NCI-H146 treated with DMSO at 0.1 percent for 48 hours (cell line): ENCODE measurements around the gene DIP2C.
"Not testable (repeated sequence)": the region's sequence is repeated elsewhere in the genome, so short reads cannot be mapped to it uniquely, and the experiment has no call there.

Experiments
- DNase-seq: peaks from one replicate; lab custom pipeline; 2025; ENCODE audit not compliant: unreplicated experiment; lab: John Stamatoyannopoulos, UW

DIP2C gene

GRCh38 chr10:538895-539294, 150.6 kb downstream of the DIP2C start:
- no peak for DNase-seq

GRCh38 chr10:536935-537334, 152.5 kb downstream of the DIP2C start:
- no peak for DNase-seq

GRCh38 chr10:536371-536925, 153.0 kb downstream of the DIP2C start:
- DNase-seq = no peak

- no peak for DNase-seq
These were observed 153.5 kb downstream of the DIP2C start for GRCh38 chr10:535952-536351.

GRCh38 chr10:535051-535450, 154.4 kb downstream of the DIP2C start:
- DNase-seq = no peak

GRCh38 chr10:534047-534566, 155.4 kb downstream of the DIP2C start:
- no peak for DNase-seq

GRCh38 chr10:533611-534010, 155.9 kb downstream of the DIP2C start:
- no peak for DNase-seq

- DNase-seq = peak; percentile 66
These were observed 156.3 kb downstream of the DIP2C start for GRCh38 chr10:533186-533585.

- DNase-seq = not testable (repeated sequence)
These were observed 157.1 kb downstream of the DIP2C start for GRCh38 chr10:532331-532730.

- DNase-seq = no peak
These were observed 157.9 kb downstream of the DIP2C start for GRCh38 chr10:531541-531940.

- no peak for DNase-seq
These were observed 158.8 kb downstream of the DIP2C start for GRCh38 chr10:530717-531116.

- no peak for DNase-seq
These were observed 159.8 kb downstream of the DIP2C start for GRCh38 chr10:529468-530230.

GRCh38 chr10:528173-529165, 161.0 kb downstream of the DIP2C start:
- DNase-seq = no peak

GRCh38 chr10:527416-527815, 162.1 kb downstream of the DIP2C start:
- DNase-seq = no peak

- no peak for DNase-seq
These were observed 162.7 kb downstream of the DIP2C start for GRCh38 chr10:526651-527312.

GRCh38 chr10:525565-526315, 163.7 kb downstream of the DIP2C start:
- DNase-seq = no peak

- DNase-seq = no peak
These were observed 165.5 kb downstream of the DIP2C start for GRCh38 chr10:523925-524324.

GRCh38 chr10:522350-522749, 167.1 kb downstream of the DIP2C start:
- DNase-seq = no peak

GRCh38 chr10:521261-522250, 167.9 kb downstream of the DIP2C start:
- DNase-seq = no peak
